ENCODE measurements around the gene PNMA6F. TPM values are rescaled to one million over a fixed set of nuclear protein-coding genes. Genes with fewer than 3 reads are reported as not detected.
"Not testable (repeated sequence)": the region's sequence is repeated elsewhere in the genome, so short reads cannot be mapped to it uniquely, and the experiment has no call there.

Gene PNMA6F
- total and polyA plus RNA-seq, 4 donors, result 1.4 to 8.9 (median 5.5) TPM

GRCh38 chrX:153336988-153337387 lies 15.4 kb upstream of the PNMA6F start:
- Histone ChIP-seq H3K27me3 (ENCODE audit: control insufficient read depth, insufficient read depth, low read length) (no peaks in the 10 kb centered on the region), H3K27ac (ENCODE audit: low read depth, low read length) (no peak overlapping the region), H3K4me1 (ENCODE audit: control insufficient read depth, insufficient read depth, low read length) (peaks cover 11% of the 10 kb centered on the region), H3K9me3 (ENCODE audit: control insufficient read depth, insufficient read depth, low read length) (peaks cover 2% of the 10 kb centered on the region), H3K36me3 (ENCODE audit: control insufficient read depth, insufficient read depth, low read length) (no peaks in the 10 kb centered on the region), H3K4me3 (ENCODE audit: low read depth, low read length) (no peak overlapping the region)
- 79% methylated on average over 3 of the region's 5 CpGs for WGBS (ENCODE audit: insufficient coverage)
- DNase-seq (ENCODE audit: low read depth in 4 of 6, low spot score in 6 of 6), result no peak

- Histone ChIP-seq H3K27me3 (ENCODE audit: control insufficient read depth, insufficient read depth, low read length) (no peaks in the 10 kb centered on the region), H3K9me3 (ENCODE audit: control insufficient read depth, insufficient read depth, low read length) (peaks cover 2% of the 10 kb centered on the region), H3K27ac (ENCODE audit: low read depth, low read length) (no peak overlapping the region), H3K4me3 (ENCODE audit: low read depth, low read length) (no peak overlapping the region), H3K36me3 (ENCODE audit: control insufficient read depth, insufficient read depth, low read length) (no peaks in the 10 kb centered on the region), H3K4me1 (ENCODE audit: control insufficient read depth, insufficient read depth, low read length) (peaks cover 11% of the 10 kb centered on the region)
- DNase-seq (ENCODE audit: low read depth in 4 of 6, low spot score in 6 of 6), result no peak
- 66% methylated on average over 9 of the region's 11 CpGs for WGBS (ENCODE audit: insufficient coverage)
These were observed 14.7 kb upstream of the PNMA6F start for GRCh38 chrX:153336121-153336894.

GRCh38 chrX:153334654-153335295 lies 13.2 kb upstream of the PNMA6F start:
- DNase-seq (ENCODE audit: low read depth in 4 of 6, low spot score in 6 of 6), result no peak
- WGBS (ENCODE audit: insufficient coverage), result 42% methylated on average over 12 of the region's 16 CpGs

GRCh38 chrX:153333821-153334653 lies 12.5 kb upstream of the PNMA6F start, which contains the start of gene ZNF275:
Gene ZNF275, plus strand, starts transcription at chrX:153334153. Its CDS starts 2,527 bp downstream, at chrX:153336680.
- Histone ChIP-seq H3K4me1 (ENCODE audit: control insufficient read depth, insufficient read depth, low read length) (peaks cover 11% of the 10 kb centered on the region), H3K9me3 (ENCODE audit: control insufficient read depth, insufficient read depth, low read length) (no peaks in the 10 kb centered on the region), H3K27me3 (ENCODE audit: control insufficient read depth, insufficient read depth, low read length) (no peaks in the 10 kb centered on the region), H3K4me3 (ENCODE audit: low read depth, low read length) (peak within 1 kb of the TSS; percentile 57), H3K36me3 (ENCODE audit: control insufficient read depth, insufficient read depth, low read length) (no peaks in the 10 kb centered on the region), H3K27ac (ENCODE audit: low read depth, low read length) (peak within 1 kb of the TSS; percentile 40)
- peak; percentile 31 to 93 (median 64) for DNase-seq (ENCODE audit: low read depth in 4 of 6, low spot score in 6 of 6)
- 21% methylated on average over 78 of the region's 86 CpGs for WGBS (ENCODE audit: insufficient coverage)

More at GRCh38 chrX:153334654-153335295, 13.2 kb upstream of the PNMA6F start:
- peak overlapping the region; percentile 40 for H3K27ac ChIP-seq (ENCODE audit: low read depth, low read length)
- H3K27me3 ChIP-seq (ENCODE audit: control insufficient read depth, insufficient read depth, low read length), result no peaks in the 10 kb centered on the region
- H3K36me3 ChIP-seq (ENCODE audit: control insufficient read depth, insufficient read depth, low read length), result no peaks in the 10 kb centered on the region
- peak overlapping the region; percentile 57 for H3K4me3 ChIP-seq (ENCODE audit: low read depth, low read length)
- H3K4me1 ChIP-seq (ENCODE audit: control insufficient read depth, insufficient read depth, low read length), result peaks cover 11% of the 10 kb centered on the region
- no peaks in the 10 kb centered on the region for H3K9me3 ChIP-seq (ENCODE audit: control insufficient read depth, insufficient read depth, low read length)

GRCh38 chrX:153333266-153333665 lies 11.7 kb upstream of the PNMA6F start:
- H3K4me3 ChIP-seq (ENCODE audit: low read depth, low read length), result peak overlapping the region; percentile 31
- WGBS (ENCODE audit: insufficient coverage), result 60% methylated on average over 1 of the region's 2 CpGs
- no peak for DNase-seq (ENCODE audit: low read depth in 4 of 6, low spot score in 6 of 6)
- no peaks in the 10 kb centered on the region for H3K9me3 ChIP-seq (ENCODE audit: control insufficient read depth, insufficient read depth, low read length)
- H3K4me1 ChIP-seq (ENCODE audit: control insufficient read depth, insufficient read depth, low read length), result peaks cover 11% of the 10 kb centered on the region
- H3K36me3 ChIP-seq (ENCODE audit: control insufficient read depth, insufficient read depth, low read length), result no peaks in the 10 kb centered on the region
- no peaks in the 10 kb centered on the region for H3K27me3 ChIP-seq (ENCODE audit: control insufficient read depth, insufficient read depth, low read length)
- H3K27ac ChIP-seq (ENCODE audit: low read depth, low read length), result no peak overlapping the region

- WGBS (ENCODE audit: insufficient coverage), result 70% methylated on average over 4 of the region's 4 CpGs
- H3K27ac ChIP-seq (ENCODE audit: low read depth, low read length), result no peak overlapping the region
- DNase-seq (ENCODE audit: low read depth in 4 of 6, low spot score in 6 of 6), result no peak
- H3K4me1 ChIP-seq (ENCODE audit: control insufficient read depth, insufficient read depth, low read length), result no peaks in the 10 kb centered on the region
- no peaks in the 10 kb centered on the region for H3K27me3 ChIP-seq (ENCODE audit: control insufficient read depth, insufficient read depth, low read length)
- no peaks in the 10 kb centered on the region for H3K9me3 ChIP-seq (ENCODE audit: control insufficient read depth, insufficient read depth, low read length)
- H3K4me3 ChIP-seq (ENCODE audit: low read depth, low read length), result no peak overlapping the region
- H3K36me3 ChIP-seq (ENCODE audit: control insufficient read depth, insufficient read depth, low read length), result no peaks in the 10 kb centered on the region
These were observed 6.0 kb upstream of the PNMA6F start for GRCh38 chrX:153327561-153327960.

- H3K4me1 ChIP-seq (ENCODE audit: control insufficient read depth, insufficient read depth, low read length), result peaks cover 5% of the 10 kb centered on the region
- WGBS (ENCODE audit: insufficient coverage), result 46% methylated on average over 1 of the region's 13 CpGs
- H3K27ac ChIP-seq (ENCODE audit: low read depth, low read length), result no peak overlapping the region
- no peak overlapping the region for H3K4me3 ChIP-seq (ENCODE audit: low read depth, low read length)
- peaks cover 1% of the 10 kb centered on the region for H3K9me3 ChIP-seq (ENCODE audit: control insufficient read depth, insufficient read depth, low read length)
- H3K27me3 ChIP-seq (ENCODE audit: control insufficient read depth, insufficient read depth, low read length), result no peaks in the 10 kb centered on the region
- H3K36me3 ChIP-seq (ENCODE audit: control insufficient read depth, insufficient read depth, low read length), result peaks cover 7% of the 10 kb centered on the region
- DNase-seq (ENCODE audit: low read depth in 4 of 6, low spot score in 6 of 6), result peak in 1 of 6 donors; percentile 19
These were observed 897 bp downstream of the PNMA6F start for GRCh38 chrX:153320555-153321184.

- not testable (repeated sequence) for H3K27me3 ChIP-seq (ENCODE audit: control insufficient read depth, insufficient read depth, low read length); H3K4me3 ChIP-seq (ENCODE audit: low read depth, low read length); H3K4me1 ChIP-seq (ENCODE audit: control insufficient read depth, insufficient read depth, low read length); H3K27ac ChIP-seq (ENCODE audit: low read depth, low read length); DNase-seq (ENCODE audit: low read depth in 4 of 6, low spot score in 6 of 6); H3K9me3 ChIP-seq (ENCODE audit: control insufficient read depth, insufficient read depth, low read length); H3K36me3 ChIP-seq (ENCODE audit: control insufficient read depth, insufficient read depth, low read length)
- WGBS (ENCODE audit: insufficient coverage), result 67% methylated on average over 1 of the region's 1 CpG
These were observed 1.5 kb downstream of the PNMA6F start for GRCh38 chrX:153320047-153320443.
